Heart left ventricle (tissue), 16 donors: ENCODE results near the gene CAPN11. TPM values are rescaled to one million over a fixed set of nuclear protein-coding genes. Genes with fewer than 3 reads are reported as not detected.
A peak's percentile ranks its signal among the peaks of the same experiment; 100 is the strongest.

Experiments used
- ATAC-seq, 4 donors: fragments of 200-7000 bp; cut with Tn5 transposase; one replicate each; pipeline ENCODE4 v1.9.1; 2020 to 2022; ENCODE audit warnings: moderate library complexity in 4 of 4, mild to moderate bottlenecking in 3 of 4, moderate number of reproducible peaks in 1 of 4
- DNase-seq, 5 donors: peaks; one replicate each; pipeline ENCODE4 v3.0.0-alpha.2; 2020
- H3K27ac ChIP-seq, 12 donors: fragments of 200-600 bp; sonication (generic) in 4 of 12; one replicate each; pipeline versions ENCODE4 v1.5.0 to v1.8.0; 2016 to 2022; ENCODE audit warnings: mild to moderate bottlenecking in 2 of 12
- H3K27me3 ChIP-seq, 9 donors: fragments of 200-600 bp; sonication (generic) in 2 of 9; one replicate each; pipeline versions ENCODE4 v1.5.1 to v1.8.0; 2016 to 2022; ENCODE audit warnings: mild to moderate bottlenecking in 3 of 9
- H3K36me3 ChIP-seq, 9 donors: fragments of 200-600 bp; sonication (generic) in 2 of 9; one replicate each; pipeline versions ENCODE4 v1.5.0 to v1.8.0; 2018 to 2022; ENCODE audit warnings: mild to moderate bottlenecking in 2 of 9
- H3K4me1 ChIP-seq, 12 donors: fragments of 200-600 bp; sonication (generic) in 4 of 12; one replicate each; pipeline versions ENCODE4 v1.5.0 to v1.8.0; 2016 to 2022; ENCODE audit warnings: mild to moderate bottlenecking in 3 of 12
- H3K4me3 ChIP-seq, 12 donors: fragments of 200-600 bp; sonication (generic) in 4 of 12; one replicate each; pipeline versions ENCODE4 v1.5.0 to v1.8.0; 2017 to 2022; ENCODE audit warnings: mild to moderate bottlenecking in 9 of 12, moderate library complexity in 4 of 12
- H3K9me3 ChIP-seq, 12 donors: fragments of 200-600 bp; sonication (generic) in 4 of 12; one replicate each; pipeline versions ENCODE4 v1.5.0 to v1.8.0; 2016 to 2022; ENCODE audit warnings: mild to moderate bottlenecking in 1 of 12
- CTCF ChIP-seq, 12 donors: fragments of 200-600 bp; sonication (generic) in 4 of 12; IDR thresholded peaks; one replicate each; pipeline versions ENCODE4 v1.5.0 to v1.8.0; 2018 to 2022; ENCODE audit warnings: antibody characterized with exemption in 12 of 12, mild to moderate bottlenecking in 5 of 12
- POLR2A ChIP-seq, 2 donors: fragments of 450-650 bp; IDR thresholded peaks; one replicate each; pipeline ENCODE4 v1.6.1; 2017; ENCODE audit warnings: antibody characterized with exemption in 2 of 2, mild to moderate bottlenecking in 2 of 2, moderate library complexity in 2 of 2
- WGBS, 4 donors: extraction: QIAGEN DNeasy Blood & Tissue Kit in 2 of 4; methylation state at CpG; one replicate each; pipeline versions ENCODE4 v1.1.5 to v1.1.7; 2013 to 2018; 5-methylcytosine and 5-hydroxymethylcytosine counted together
- intact Hi-C, 10 donors: fragments of 100-400 bp; cut with DNase I; formaldehyde crosslinking; loops; one replicate each; pipeline versions ENCODE4 v1.11.1 to v1.14.2; 2022
- polyA plus RNA-seq, 2 donors: library from polyadenylated mRNA; stranded (reverse); fragments of 200-250 nt; gene quantifications; one replicate each; pipeline ENCODE4 v1.2.3, GENCODE V29; 2013
- total RNA-seq, 9 donors: library from RNA; depleted of rRNA in 2 of 9; stranded (reverse); fragments of >200 nt in 2 of 9; fragmentation: NEBNext Ultra II Directional in 3 of 9; extraction: Animal tissue kit (Norgen Biotek cat#: 25700) in 3 of 9; gene quantifications; one replicate each; pipeline versions ENCODE4 v1.1.0 to v1.2.4, GENCODE V29; 2016 to 2023
- donor health status: ischemic (EF 13 %, LVEDD 7.1; RV severe dilation, severe dysfunction).
- donor health status: healthy with polysubstance abuse.
- donor health status: DM: no; HTN: yes; CAD: no.
- donor health status: DM: no; HTN: no; CAD: no.
- donor health status: ischemic (EF 25% LVEDD 6.9; RV normal size, moderate dysfunction).
- donor health status: ischemic (EF 25% LVEDD 5.7; RV mildly dilated, moderate dysfunction).
- donor health status: healthy.
- donor health status: DM: yes; HTN: yes; CAD: no.
- donor health status: ischemic (EF 35%, LVEDD 5.7; RV mildly dilated, moderate dysfunction).
- donor health status: nonischemic (EF 11% LVEDD 7.7; RV severe dilation, severe dysfunction).
- donor health status: DM: yes; HTN: yes; CAD: no.
- donor health status: PGD.
- donor health status: ischemic (EF 29% LVEDD 5.4; RV normal size, mild dysfunction).
- donor health status: nonischemic (EF 23%, LVEDD 6.1; RV moderate dilation, normal function).

Gene CAPN11
- total and polyA plus RNA-seq, 11 donors, result 0.08 to 1.8 (median 0.38) TPM; not detected in 3

GRCh38 chr6:44222486-44223318 lies 64.1 kb downstream of the CAPN11 start:
- Histone ChIP-seq H3K27ac (peak overlapping the region; percentile 54 to 99 (median 92)), H3K9me3 (no peaks in the 10 kb centered on the region), H3K4me1 (peaks cover 9 to 95% (median 83%) of the 10 kb centered on the region in 12 donors), H3K4me3 (peak overlapping the region; percentile 39 to 88 (median 72)), H3K27me3 (no peaks in the 10 kb centered on the region), H3K36me3 (no peaks in the 10 kb centered on the region)
- intact Hi-C loops, result loop anchor here in 1 of 10 donors (5.0 kb wide), 1 partner anchor 45 kb away; no protein-coding TSS in a partner anchor
- 14 to 21% (median 19%) methylated on average over 26 of the region's 26 CpGs for WGBS, 4 donors
- ATAC-seq, result no peak
- TF ChIP-seq CTCF (IDR thresholded peaks at IDR 0.05) (no peak), POLR2A (IDR thresholded peaks at IDR 0.05) (no peak)
- peak in 1 of 5 donors; percentile 33 for DNase-seq

GRCh38 chr6:44223319-44224028 lies 64.9 kb downstream of the CAPN11 start, which contains the start of gene SLC29A1:
Gene SLC29A1, plus strand, starts transcription at chr6:44223595. Its CDS starts 3,719 bp downstream, at chr6:44227314.
- DNase-seq (peak; percentile 81 to 91 (median 87)), ATAC-seq (peak in 3 of 4 donors; percentile 4 to 50 (median 40))
- peak within 1 kb of the TSS; percentile 54 to 99 (median 92) for H3K27ac ChIP-seq
- H3K4me3 ChIP-seq, result peak within 1 kb of the TSS; percentile 39 to 88 (median 72)
- intact Hi-C loops, result loop anchor here in 1 of 10 donors (5.0 kb wide), 1 partner anchor 46 kb away; no protein-coding TSS in a partner anchor
- H3K9me3 ChIP-seq, result no peaks in the 10 kb centered on the region
- TF ChIP-seq POLR2A (IDR thresholded peaks at IDR 0.05) (peak in 1 of 2 donors; percentile 45), CTCF (IDR thresholded peaks at IDR 0.05) (peak in 7 of 12 donors; percentile 5 to 35 (median 14))
- H3K27me3 ChIP-seq, result no peaks in the 10 kb centered on the region
- no peaks in the 10 kb centered on the region for H3K36me3 ChIP-seq
- 0 to 1% (median 1%) methylated on average over 2 to 73 of the region's 73 CpGs for WGBS, 4 donors
- peaks cover 9 to 95% (median 82%) of the 10 kb centered on the region in 12 donors for H3K4me1 ChIP-seq

GRCh38 chr6:44224029-44224964 lies 65.7 kb downstream of the CAPN11 start:
- Histone ChIP-seq H3K4me1 (peaks cover 9 to 94% (median 82%) of the 10 kb centered on the region in 12 donors), H3K36me3 (peaks cover 0 to 7% (median 0%) of the 10 kb centered on the region in 9 donors), H3K9me3 (no peaks in the 10 kb centered on the region), H3K27me3 (no peaks in the 10 kb centered on the region), H3K27ac (peak overlapping the region; percentile 54 to 99 (median 92)), H3K4me3 (peak overlapping the region; percentile 39 to 88 (median 72))
- intact Hi-C loops, result loop anchor here in 1 of 10 donors (5.0 kb wide), 1 partner anchor 47 kb away; no protein-coding TSS in a partner anchor
- no peak for ATAC-seq
- peak in 1 of 12 donors; percentile 10 for TF ChIP-seq CTCF (IDR thresholded peaks at IDR 0.05)
- no peak for TF ChIP-seq POLR2A (IDR thresholded peaks at IDR 0.05)
- peak in 1 of 5 donors; percentile 61 for DNase-seq
- WGBS, 4 donors, result 2 to 9% (median 7%) methylated on average over 10 to 18 of the region's 18 CpGs
